ENCODE results near the gene PCDHGC5.

The PCDHGC5 gene

DNA sequence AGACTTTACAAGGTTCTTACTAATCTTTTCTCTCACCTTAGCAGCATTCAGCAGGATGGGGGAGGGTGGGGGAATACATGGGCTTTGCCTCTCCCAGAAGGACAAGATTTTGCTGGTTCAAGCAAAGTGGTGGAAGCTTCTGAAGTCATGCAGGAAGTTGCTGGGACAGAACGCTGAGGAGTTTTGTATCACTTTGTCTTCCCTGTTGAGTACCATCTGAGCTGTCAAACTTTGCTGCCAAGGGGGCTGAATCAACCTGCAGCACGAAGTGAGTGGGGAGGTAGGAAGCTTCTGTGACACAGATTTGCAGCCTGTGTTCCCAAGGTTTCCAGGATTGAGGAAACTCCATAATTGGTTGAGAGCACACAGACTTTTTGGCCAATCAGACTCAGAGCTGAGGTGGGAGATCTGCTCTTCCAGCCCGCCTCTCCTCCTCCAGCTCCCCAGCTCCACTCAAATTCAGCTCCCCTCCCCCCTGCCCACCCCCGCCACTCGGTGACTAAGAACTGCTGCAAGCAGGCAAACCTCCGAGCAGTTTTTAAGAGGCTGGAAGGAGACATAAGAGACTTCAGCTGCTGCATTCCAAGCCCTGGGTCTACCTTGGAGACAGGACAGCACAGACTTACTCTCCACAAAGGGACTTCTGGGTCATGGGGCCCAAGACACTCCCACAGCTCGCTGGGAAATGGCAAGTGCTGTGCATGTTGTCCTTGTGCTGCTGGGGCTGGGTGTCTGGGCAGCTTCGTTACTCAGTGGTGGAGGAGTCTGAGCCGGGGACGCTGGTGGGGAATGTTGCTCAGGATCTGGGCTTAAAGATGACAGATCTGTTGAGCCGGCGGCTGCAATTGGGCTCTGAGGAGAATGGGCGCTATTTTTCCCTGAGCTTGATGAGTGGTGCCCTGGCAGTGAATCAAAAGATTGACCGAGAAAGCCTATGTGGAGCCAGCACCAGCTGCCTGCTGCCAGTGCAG, at the start of gene PCDHGC5:
PCDHGC5 (plus strand) TSS at position 491 of the 971 bp plus-strand sequence; CDS start at position 651, 160 bp downstream.
- no peak for DNase-seq (ENCODE audit: low read depth, low spot score)

DNA sequence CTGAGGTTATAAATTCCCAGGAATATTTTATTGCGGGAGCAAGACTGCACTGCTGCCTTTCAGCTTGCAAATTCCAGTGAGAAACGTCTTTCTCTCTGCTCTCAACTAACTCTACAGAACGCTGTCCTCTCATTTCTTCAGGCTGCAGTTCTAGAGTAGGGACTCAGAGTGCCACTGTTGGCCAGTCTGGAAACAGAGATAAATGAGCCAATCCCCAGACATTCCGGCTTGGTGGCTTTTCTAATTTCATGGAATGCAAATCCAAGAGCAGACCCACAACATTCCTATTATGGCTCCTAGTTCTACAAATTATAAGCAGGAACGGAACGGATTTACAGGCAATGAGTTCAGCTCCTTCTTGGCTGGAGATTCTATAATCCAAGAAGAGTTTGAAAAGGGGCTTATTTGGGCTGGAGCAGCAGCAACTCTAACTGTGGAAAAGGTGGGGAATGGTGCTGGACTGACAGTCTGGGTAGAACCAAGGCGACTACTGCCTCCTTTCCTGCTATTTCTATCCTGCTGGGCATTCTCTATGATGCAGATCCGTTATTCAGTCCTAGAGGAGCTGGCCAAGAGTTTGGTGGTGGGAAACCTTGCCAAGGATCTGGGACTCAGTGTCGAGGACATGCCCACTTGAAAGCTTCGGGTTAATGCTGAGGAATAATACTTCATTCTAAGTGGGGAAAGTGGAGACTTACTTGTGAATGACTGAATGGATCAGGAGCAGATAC, 49.3 kb upstream of the PCDHGC5 start:
- DNase-seq (ENCODE audit: low read depth, low spot score) = no peak

DNA sequence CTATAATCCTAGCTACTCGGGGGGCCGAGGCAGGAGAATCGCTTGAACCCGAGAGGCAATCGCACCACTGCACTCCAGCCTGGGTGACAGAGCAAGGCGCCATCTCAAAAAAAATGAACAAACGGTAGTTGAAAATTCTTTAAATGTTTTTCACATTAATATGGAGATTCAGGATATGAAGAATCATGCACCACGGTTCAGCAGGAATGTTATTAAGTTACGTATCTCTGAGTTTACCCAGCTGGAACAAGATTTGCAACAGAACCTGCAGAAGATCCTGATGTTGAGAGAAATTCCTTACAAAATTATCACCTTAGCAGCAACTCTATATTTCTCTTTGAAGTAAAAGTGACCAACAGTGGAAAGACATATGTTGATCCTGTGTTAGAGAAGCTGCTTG, 48.5 kb upstream of the PCDHGC5 start:
- no peak for DNase-seq (ENCODE audit: low read depth, low spot score)

DNA sequence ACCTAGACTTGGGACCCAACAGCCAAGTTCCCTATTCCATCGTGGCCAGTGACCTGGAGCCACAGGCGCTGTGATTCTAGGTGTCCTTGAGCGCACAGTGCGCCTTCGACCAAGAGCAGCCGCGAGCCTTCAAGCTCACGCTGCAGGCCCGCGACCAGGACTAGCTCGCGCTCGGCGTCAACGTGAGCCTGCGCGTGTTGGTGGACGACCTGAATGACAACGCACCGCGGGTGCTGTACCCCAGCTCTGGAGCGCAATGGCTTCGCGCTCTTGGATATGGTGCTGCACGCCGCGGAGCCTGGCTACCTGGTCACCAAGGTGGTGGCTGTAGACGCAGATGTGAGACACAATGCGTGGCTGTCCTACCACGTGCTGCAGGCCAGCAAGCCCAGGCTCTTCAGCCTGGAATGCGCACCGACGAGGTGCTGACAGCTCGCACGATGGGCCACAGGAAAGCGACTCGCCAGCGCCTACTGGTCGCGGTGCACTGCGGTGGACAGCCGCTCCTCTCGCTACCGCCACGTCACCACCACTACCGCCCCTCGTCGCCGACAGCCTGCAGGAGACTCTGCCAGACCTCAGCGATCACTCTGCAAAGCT, 47.2 kb upstream of the PCDHGC5 start:
- no peak for DNase-seq (ENCODE audit: low read depth, low spot score)

DNA sequence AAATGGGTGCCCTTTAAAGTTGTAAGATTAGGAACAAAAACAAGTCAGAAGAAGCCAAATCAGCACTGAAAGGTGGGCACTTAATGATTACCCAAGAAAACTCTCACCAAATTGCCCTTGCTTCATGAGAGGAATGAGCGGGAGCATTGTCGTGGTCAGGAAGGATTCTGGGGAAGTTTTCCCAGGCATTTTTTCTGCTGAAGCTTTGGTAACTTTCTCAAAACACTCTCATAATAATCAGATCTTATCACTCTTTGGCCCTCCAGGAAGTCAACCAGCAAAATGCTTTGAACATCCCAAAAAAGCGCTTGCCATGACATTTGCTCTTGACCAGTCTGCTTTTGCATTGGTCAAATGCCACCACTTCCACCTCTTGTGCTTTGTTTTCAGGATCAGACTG, 23.5 kb upstream of the PCDHGC5 start:
- no peak for DNase-seq (ENCODE audit: low read depth, low spot score)

DNA sequence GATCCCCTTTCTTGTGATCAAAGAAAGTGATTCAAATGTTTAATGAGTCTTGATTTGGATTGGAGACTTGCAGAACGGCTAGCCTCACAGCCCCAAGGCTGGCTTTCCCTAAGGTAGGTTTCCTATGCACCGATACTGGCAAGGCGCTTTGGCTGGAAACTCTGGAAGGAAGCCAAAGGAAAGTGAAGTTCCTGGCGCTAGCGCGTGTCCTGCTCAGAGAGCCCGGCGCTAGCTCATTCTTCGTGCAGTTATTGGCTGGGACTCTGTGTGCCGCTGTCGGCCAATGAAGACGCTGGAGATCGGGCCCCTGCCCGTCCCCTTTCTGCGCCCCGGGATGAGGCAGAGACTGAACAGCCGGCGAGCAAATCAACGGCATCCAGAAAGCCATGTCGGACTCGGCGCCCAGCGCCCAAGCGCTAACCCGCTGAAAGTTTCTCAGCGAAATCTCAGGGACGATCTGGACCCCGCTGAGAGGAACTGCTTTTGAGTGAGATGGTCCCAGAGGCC, 13.2 kb upstream of the PCDHGC5 start, which contains the start of gene PCDHGC3:
PCDHGC3 (plus strand) TSS at position 342 of the 507 bp plus-strand sequence; CDS start at position 493, 151 bp downstream.
- DNase-seq (ENCODE audit: low read depth, low spot score) = peak; percentile 80

DNA sequence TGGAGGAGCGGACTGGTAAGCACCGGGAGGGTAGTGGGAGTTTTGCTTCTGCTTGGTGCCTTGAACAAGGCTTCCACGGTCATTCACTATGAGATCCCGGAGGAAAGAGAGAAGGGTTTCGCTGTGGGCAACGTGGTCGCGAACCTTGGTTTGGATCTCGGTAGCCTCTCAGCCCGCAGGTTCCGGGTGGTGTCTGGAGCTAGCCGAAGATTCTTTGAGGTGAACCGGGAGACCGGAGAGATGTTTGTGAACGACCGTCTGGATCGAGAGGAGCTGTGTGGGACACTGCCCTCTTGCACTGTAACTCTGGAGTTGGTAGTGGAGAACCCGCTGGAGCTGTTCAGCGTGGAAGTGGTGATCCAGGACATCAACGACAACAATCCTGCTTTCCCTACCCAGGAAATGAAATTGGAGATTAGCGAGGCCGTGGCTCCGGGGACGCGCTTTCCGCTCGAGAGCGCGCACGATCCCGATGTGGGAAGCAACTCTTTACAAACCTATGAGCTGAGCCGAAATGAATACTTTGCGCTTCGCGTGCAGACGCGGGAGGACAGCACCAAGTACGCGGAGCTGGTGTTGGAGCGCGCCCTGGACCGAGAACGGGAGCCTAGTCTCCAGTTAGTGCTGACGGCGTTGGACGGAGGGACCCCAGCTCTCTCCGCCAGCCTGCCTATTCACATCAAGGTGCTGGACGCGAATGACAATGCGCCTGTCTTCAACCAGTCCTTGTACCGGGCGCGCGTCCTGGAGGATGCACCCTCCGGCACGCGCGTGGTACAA, 12.6 kb upstream of the PCDHGC5 start:
- no peak for DNase-seq (ENCODE audit: low read depth, low spot score)

DNA sequence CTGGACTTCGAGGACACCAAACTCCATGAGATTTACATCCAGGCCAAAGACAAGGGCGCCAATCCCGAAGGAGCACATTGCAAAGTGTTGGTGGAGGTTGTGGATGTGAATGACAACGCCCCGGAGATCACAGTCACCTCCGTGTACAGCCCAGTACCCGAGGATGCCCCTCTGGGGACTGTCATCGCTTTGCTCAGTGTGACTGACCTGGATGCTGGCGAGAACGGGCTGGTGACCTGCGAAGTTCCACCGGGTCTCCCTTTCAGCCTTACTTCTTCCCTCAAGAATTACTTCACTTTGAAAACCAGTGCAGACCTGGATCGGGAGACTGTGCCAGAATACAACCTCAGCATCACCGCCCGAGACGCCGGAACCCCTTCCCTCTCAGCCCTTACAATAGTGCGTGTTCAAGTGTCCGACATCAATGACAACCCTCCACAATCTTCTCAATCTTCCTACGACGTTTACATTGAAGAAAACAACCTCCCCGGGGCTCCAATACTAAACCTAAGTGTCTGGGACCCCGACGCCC, 11.8 kb upstream of the PCDHGC5 start:
- no peak for DNase-seq (ENCODE audit: low read depth, low spot score)

DNA sequence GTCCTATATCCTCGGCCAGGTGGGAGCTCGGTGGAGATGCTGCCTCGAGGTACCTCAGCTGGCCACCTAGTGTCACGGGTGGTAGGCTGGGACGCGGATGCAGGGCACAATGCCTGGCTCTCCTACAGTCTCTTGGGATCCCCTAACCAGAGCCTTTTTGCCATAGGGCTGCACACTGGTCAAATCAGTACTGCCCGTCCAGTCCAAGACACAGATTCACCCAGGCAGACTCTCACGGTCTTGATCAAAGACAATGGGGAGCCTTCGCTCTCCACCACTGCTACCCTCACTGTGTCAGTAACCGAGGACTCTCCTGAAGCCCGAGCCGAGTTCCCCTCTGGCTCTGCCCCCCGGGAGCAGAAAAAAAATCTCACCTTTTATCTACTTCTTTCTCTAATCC, 11.1 kb upstream of the PCDHGC5 start:
- no peak for DNase-seq (ENCODE audit: low read depth, low spot score)

DNA sequence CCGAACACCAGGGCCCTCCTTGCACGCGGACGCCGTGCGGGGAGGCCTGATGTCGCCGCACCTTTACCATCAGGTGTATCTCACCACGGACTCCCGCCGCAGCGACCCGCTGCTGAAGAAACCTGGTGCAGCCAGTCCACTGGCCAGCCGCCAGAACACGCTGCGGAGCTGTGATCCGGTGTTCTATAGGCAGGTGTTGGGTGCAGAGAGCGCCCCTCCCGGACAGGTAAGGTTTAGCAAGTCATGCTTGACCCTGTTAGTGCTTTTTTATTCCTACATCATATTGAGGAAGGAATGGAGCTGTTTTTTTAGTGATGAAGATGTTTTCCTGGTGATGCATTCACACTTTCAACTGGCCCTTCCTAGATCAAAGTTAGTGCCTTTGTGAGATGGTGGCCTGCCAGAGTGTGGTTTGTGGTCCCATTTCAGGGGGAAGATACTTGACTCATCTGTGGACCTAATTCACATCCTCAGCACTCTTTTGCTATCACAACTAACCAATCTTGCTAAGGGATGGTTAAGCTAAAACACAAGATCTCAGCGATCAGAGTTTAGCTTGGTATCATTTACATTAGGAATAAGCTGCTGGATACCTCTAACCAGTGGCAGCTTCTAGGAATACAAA, 10.4 kb upstream of the PCDHGC5 start:
- no peak for DNase-seq (ENCODE audit: low read depth, low spot score)

DNA sequence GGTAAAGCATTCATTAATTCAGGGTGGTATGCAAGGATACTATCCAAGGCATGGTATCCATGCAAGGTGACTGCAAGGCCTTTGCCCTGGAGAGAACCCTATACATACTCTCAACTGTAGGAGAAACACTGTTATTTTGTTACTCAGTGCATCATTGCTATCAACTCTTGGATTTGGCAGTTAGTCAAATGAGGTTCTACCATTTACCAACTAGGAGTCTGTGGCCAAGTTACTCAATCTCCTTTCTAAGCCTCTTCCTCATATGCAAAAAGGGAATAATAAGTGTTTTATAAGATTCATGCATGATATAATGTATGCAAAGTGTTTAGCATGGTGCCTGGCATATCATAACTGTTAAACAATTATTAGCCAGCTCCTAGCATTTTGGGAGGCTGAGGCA, 9.1 kb upstream of the PCDHGC5 start:
- no peak for DNase-seq (ENCODE audit: low read depth, low spot score)

DNA sequence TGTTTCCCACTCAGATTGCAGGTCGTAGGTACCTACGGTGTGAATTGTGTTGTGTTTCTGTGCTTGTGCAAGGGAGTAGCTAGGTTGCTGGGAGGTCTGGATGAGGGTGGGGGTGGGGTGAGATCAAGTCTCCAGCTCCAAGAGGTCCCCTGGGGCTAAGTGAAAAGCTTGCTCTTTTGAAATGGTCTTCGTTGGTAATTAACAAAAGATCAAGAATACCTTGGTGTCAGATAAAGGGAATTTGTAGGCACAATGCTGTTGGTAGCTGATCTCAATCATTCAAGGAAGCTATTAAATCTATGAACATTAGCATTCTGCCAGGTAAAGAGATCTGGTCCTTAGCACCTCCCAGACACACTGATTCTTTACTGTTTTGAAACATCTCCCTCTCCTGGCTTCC, 5.0 kb upstream of the PCDHGC5 start:
- DNase-seq (ENCODE audit: low read depth, low spot score) = no peak

DNA sequence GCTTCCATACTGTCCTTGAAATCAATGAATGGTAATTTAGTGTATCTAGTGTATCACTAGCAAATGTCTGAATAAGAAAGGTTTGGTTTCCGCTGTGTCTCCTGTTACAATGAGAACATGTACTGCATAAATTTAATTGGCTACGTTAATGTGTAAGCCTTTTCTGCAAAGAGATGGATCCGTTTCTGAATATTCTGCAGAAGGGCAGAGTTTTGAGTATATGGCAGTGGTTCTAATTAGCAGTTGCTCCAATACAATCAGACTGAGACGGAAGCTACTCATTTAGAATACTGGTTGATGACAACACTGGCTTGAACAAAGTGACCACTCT, 4.6 kb upstream of the PCDHGC5 start:
- no peak for DNase-seq (ENCODE audit: low read depth, low spot score)

DNA sequence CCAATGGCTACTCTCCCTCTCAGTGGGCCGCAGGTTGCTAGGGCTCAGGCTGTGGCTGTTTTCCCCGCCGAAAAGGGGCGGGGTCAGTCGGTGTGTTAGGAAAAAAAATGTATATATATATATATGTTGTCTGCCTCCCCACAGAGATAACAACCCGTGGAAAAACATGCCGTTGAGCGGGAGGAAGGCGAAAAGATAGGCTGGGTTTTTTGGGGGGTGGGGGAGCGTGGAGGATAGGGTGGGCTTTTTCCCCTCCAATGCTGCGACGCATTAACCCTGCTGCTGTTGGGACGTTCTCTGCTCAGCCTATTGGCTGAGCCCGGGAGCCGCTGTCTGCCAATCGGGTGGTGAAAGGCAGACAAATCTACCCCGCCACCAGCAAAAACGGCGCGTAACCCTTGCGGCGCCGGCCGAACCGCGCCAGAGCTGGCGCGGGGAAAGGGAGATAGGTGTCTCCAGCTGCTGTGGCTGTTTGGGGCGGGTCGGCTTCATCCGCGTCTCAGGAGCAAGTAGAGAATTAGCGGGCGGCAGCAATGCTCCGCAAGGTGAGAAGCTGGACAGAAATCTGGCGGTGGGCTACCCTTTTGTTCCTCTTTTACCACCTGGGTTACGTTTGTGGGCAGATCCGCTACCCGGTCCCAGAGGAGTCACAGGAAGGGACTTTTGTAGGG, 4.1 kb upstream of the PCDHGC5 start, which contains the start of gene PCDHGC4:
PCDHGC4 (plus strand) TSS at position 390 of the 671 bp plus-strand sequence; CDS start at position 534, 144 bp downstream.
- no peak for DNase-seq (ENCODE audit: low read depth, low spot score)

DNA sequence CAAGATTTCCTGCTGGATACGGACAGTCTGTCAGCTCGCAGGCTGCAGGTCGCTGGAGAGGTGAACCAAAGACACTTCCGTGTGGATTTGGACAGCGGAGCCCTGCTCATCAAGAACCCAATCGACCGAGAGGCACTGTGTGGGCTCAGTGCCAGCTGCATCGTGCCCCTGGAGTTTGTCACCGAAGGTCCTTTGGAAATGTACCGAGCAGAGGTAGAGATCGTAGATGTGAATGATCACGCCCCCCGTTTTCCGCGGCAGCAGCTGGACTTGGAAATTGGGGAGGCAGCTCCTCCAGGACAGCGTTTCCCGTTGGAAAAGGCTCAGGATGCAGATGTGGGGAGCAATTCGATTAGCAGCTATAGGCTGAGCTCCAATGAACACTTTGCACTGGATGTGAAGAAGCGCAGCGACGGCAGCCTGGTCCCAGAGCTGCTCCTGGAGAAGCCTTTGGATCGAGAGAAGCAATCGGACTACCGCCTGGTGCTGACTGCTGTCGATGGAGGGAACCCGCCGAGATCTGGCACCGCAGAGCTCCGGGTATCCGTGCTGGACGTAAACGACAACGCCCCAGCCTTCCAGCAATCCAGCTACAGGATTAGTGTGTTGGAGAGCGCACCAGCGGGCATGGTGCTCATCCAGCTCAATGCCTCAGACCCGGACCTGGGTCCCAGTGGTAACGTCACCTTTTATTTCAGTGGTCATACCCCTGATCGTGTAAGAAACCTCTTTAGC, 3.4 kb upstream of the PCDHGC5 start:
- DNase-seq (ENCODE audit: low read depth, low spot score) = no peak

DNA sequence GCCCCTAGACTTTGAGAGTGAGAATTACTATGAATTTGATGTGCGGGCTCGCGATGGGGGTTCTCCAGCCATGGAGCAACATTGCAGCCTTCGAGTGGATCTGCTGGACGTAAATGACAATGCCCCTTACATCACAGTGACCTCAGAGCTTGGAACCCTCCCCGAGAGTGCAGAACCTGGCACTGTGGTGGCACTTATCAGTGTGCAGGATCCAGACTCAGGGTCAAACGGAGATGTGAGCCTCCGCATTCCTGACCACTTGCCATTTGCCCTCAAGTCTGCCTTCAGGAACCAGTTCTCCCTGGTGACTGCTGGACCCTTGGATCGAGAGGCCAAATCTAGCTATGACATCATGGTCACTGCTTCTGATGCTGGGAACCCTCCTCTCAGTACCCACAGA, 2.8 kb upstream of the PCDHGC5 start:
- no peak for DNase-seq (ENCODE audit: low read depth, low spot score)

DNA sequence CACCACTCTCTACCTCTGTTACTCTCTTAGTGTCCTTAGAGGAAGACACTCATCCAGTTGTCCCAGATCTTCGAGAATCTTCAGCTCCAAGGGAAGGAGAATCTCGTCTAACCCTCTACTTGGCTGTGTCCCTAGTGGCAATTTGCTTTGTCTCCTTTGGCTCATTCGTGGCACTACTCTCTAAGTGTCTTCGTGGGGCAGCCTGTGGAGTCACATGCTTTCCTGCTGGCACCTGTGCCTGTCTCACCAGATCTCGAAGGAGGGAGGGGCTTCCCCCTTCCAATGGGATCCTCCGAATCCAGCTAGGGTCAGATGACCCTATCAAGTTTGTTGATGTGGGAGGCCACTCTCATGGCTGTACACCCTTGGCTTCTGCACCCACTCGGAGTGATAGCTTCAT, 1.8 kb upstream of the PCDHGC5 start:
- DNase-seq (ENCODE audit: low read depth, low spot score) = no peak

DNA sequence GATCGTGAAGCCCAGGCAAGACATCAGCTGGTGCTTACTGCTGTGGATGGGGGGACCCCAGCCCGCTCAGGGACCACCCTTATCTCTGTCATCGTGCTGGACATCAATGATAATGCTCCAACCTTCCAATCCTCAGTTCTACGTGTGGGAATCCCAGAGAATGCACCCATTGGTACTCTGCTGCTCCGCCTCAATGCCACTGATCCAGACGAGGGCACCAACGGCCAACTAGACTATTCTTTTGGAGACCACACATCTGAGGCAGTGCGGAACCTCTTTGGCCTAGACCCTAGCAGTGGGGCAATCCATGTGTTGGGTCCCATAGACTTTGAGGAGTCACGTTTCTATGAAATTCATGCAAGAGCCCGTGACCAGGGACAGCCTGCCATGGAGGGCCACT, 960 bp downstream of the PCDHGC5 start:
- DNase-seq (ENCODE audit: low read depth, low spot score) = no peak

DNA sequence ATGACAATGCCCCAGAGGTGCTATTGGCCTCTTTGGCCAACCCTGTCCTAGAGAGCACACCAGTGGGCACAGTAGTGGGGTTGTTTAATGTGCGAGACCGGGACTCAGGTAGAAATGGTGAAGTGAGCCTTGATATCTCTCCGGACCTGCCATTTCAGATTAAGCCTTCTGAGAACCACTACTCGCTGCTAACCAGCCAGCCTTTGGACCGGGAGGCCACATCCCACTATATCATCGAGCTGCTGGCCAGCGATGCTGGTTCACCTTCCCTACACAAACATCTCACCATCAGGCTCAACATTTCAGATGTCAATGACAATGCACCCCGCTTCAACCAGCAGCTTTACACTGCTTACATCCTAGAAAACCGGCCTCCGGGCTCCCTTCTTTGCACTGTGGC, 1.4 kb downstream of the PCDHGC5 start:
- no peak for DNase-seq (ENCODE audit: low read depth, low spot score)

Data from iPS DF 19.7 (cell line).